LNCaP clone FGC (cell line): ENCODE measurements around the gene ATRX.
"Not testable (repeated sequence)": the region's sequence is repeated elsewhere in the genome, so short reads cannot be mapped to it uniquely, and the experiment has no call there.

Source experiments
- DNase-seq: peaks from one replicate; pipeline ENCODE4 v3.0.0-alpha.2; 2011; ENCODE audit warnings: low read depth
- H3K4me3 ChIP-seq: 2 replicates; pipeline ENCODE4 v1.5.1; 2011; ENCODE audit warnings: mild to moderate bottlenecking, low read depth, low read length, control low read depth
- TF ChIP-seq, protein P1 (sequence below): IDR thresholded peaks from 2 replicates; pipeline ENCODE4 v1.5.1; 2012; ENCODE audit warnings: mild to moderate bottlenecking; ENCODE audit not compliant: control insufficient read depth, insufficient read depth; ENCODE audit errors: extremely low read depth

ATRX gene

GRCh38 chrX:77788050-77788449 is 2.0 kb upstream of the ATRX start:
- no peak for DNase-seq
- TF ChIP-seq, protein P1, sequence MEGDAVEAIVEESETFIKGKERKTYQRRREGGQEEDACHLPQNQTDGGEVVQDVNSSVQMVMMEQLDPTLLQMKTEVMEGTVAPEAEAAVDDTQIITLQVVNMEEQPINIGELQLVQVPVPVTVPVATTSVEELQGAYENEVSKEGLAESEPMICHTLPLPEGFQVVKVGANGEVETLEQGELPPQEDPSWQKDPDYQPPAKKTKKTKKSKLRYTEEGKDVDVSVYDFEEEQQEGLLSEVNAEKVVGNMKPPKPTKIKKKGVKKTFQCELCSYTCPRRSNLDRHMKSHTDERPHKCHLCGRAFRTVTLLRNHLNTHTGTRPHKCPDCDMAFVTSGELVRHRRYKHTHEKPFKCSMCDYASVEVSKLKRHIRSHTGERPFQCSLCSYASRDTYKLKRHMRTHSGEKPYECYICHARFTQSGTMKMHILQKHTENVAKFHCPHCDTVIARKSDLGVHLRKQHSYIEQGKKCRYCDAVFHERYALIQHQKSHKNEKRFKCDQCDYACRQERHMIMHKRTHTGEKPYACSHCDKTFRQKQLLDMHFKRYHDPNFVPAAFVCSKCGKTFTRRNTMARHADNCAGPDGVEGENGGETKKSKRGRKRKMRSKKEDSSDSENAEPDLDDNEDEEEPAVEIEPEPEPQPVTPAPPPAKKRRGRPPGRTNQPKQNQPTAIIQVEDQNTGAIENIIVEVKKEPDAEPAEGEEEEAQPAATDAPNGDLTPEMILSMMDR: no peak
- H3K4me3 ChIP-seq: no peak overlapping the region

DNA sequence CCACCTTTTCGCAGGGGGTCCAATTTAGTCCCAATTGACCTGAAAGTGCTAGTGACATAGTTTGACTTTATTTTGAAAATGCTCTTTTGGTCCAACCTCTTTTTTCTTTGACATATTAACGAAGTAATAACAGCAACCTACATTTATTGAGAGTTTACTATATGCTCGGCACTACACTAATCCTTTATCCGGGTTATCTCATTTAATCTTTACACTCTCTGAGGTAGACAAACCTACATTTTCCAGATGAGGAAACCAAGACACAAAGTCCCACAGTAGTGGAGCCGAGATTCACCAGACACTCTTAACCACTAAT is 307 bp upstream of the ATRX start:
- TF ChIP-seq, protein P1: no peak
- H3K4me3 ChIP-seq: peak overlapping the region; percentile 68
- DNase-seq: no peak

GRCh38 chrX:77779695-77780094 is 6.3 kb downstream of the ATRX start:
- H3K4me3 ChIP-seq: no peak overlapping the region
- TF ChIP-seq, protein P1: no peak
- DNase-seq: no peak

GRCh38 chrX:77776659-77777058 is 9.4 kb downstream of the ATRX start:
- H3K4me3 ChIP-seq: no peak overlapping the region
- TF ChIP-seq, protein P1: no peak
- no peak for DNase-seq

DNA sequence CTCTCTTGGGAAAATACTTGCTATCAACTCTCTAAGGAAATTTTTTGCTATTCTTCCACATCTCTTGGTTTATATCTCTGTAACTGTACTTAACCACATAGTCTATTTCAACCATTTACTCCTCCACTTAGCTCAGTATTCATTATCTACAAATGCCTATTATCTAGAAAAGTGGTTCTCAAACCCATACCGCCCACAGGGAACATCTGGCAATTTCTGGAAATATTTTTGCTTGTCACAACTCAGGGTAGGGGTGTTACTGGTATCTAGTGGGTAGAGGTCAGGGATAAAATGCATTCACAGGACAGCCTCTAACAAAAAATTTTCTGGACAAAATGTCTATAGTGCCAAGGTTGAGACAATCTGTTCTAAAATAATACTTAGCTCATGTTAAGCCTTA is 14.4 kb downstream of the ATRX start:
- H3K4me3 ChIP-seq: no peak overlapping the region
- no peak for DNase-seq
- TF ChIP-seq, protein P1: no peak

DNA sequence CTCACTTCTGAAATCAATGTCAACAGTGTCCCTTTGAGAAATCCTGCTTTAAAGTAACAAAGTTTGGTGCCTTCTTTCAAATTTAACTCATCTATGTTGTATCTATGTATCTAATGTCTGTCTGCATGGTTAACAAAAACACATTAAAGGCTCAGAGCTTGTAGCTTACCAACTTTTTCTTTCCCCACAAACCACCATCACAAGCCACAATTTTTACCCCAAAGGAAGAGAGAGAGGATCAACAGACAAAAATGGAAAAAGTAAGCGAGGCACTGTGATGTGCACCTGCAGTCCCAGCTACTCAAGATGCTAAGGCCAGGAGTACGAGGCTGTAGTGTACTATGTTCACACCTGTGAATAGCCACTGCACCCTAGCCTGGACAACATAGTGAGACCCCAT is 17.2 kb downstream of the ATRX start:
- TF ChIP-seq, protein P1: no peak
- DNase-seq: no peak
- H3K4me3 ChIP-seq: no peak overlapping the region

GRCh38 chrX:77766212-77766611 is 19.8 kb downstream of the ATRX start:
- not testable (repeated sequence) for H3K4me3 ChIP-seq

GRCh38 chrX:77755561-77755960 is 30.5 kb downstream of the ATRX start:
- TF ChIP-seq, protein P1: no peak
- H3K4me3 ChIP-seq: no peak overlapping the region
- DNase-seq: no peak

More at GRCh38 chrX:77766212-77766611, 19.8 kb downstream of the ATRX start:
- DNase-seq: not testable (repeated sequence)

DNA sequence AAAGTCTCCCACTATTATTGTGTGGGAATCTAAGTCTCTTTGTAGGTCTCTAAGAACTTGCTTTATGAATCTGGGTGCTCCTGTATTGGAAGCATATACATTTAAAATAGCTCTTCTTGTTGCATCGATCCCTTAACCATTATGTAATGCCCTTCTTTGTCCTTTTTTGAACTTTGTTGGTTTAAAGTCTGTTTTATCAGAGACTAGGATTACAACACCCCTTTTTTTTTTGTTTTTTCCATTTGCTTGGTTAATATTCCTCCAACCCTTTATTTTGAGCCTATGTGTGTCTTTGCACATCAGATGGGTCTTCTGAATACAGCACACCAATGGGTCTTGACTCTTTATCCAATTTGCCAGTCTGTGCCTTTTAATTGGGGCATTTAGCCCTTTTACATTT is 32.1 kb downstream of the ATRX start:
- DNase-seq, H3K4me3 ChIP-seq: not testable (repeated sequence)
